ENCODE data around the gene ABCG8.

GRCh38 chr2:43896906-43897305 lies 58.1 kb downstream of the ABCG8 start:
- TF ChIP-seq POLR2AphosphoS5 (IDR thresholded peaks at IDR 0.05), result no peak
- TF ChIP-seq CTCF (IDR thresholded peaks at IDR 0.05), result no peak
- no peak for TF ChIP-seq EP300 (IDR thresholded peaks at IDR 0.05)

Measured in stomach (tissue), 4 donors.